ENCODE results near the gene FMC1.

DNA sequence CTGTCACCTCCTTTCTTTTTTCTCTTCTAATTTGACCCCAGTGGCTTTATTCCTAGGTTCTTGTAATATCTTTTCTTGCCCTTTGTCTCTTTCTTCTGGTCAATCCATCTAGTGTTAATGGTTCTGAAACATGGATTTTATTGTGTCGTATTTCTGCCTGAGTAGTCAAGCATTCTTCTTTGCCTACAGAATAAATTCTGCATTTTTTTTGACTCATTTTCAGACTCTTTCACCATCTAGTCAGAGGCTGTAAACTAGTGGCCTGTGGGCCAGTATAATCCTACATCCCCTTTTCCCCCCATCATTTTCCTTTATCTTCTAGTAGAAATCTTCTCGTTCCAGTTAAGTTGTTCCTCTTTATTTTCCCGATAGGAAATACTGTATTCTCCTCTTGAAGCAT is 48.0 kb downstream of the FMC1 start:
- TF ChIP-seq, protein P1, sequence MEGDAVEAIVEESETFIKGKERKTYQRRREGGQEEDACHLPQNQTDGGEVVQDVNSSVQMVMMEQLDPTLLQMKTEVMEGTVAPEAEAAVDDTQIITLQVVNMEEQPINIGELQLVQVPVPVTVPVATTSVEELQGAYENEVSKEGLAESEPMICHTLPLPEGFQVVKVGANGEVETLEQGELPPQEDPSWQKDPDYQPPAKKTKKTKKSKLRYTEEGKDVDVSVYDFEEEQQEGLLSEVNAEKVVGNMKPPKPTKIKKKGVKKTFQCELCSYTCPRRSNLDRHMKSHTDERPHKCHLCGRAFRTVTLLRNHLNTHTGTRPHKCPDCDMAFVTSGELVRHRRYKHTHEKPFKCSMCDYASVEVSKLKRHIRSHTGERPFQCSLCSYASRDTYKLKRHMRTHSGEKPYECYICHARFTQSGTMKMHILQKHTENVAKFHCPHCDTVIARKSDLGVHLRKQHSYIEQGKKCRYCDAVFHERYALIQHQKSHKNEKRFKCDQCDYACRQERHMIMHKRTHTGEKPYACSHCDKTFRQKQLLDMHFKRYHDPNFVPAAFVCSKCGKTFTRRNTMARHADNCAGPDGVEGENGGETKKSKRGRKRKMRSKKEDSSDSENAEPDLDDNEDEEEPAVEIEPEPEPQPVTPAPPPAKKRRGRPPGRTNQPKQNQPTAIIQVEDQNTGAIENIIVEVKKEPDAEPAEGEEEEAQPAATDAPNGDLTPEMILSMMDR (IDR thresholded peaks at IDR 0.05) = no peak
- TF ChIP-seq POLR2AphosphoS5 (IDR thresholded peaks at IDR 0.05) = no peak
- no peak for TF ChIP-seq POLR2A (IDR thresholded peaks at IDR 0.05)
